HUES6 (cell line): Measurements from ENCODE around the gene SFMBT1.

Experiments
- H3K27ac ChIP-seq: 2 replicates; pipeline ENCODE4 v1.7.0; 2013; ENCODE audit warnings: low read depth, mild to moderate bottlenecking, low read length, inconsistent platforms
- H3K27me3 ChIP-seq: 2 replicates; pipeline ENCODE4 v1.6.1; 2013; ENCODE audit warnings: low read length; ENCODE audit not compliant: control insufficient read depth, insufficient read depth
- H3K36me3 ChIP-seq: 2 replicates; pipeline ENCODE4 v1.6.1; 2013; ENCODE audit warnings: low read length; ENCODE audit not compliant: control insufficient read depth, insufficient read depth
- H3K4me1 ChIP-seq: 2 replicates; pipeline ENCODE4 v1.6.1; 2013; ENCODE audit warnings: low read length; ENCODE audit not compliant: control insufficient read depth, insufficient read depth
- H3K4me3 ChIP-seq: 2 replicates; pipeline ENCODE4 v1.5.1; 2013; ENCODE audit warnings: low read depth, low read length
- H3K9ac ChIP-seq: one replicate; pipeline ENCODE4 v1.6.1; 2013; ENCODE audit warnings: mild to moderate bottlenecking, low read length
- H3K9me3 ChIP-seq: 2 replicates; pipeline ENCODE4 v1.6.1; 2013; ENCODE audit warnings: low read depth, low read length; ENCODE audit not compliant: control insufficient read depth, insufficient read depth

SFMBT1 gene

GRCh38 chr3:53080612-53081205 lies 34.8 kb upstream of the SFMBT1 start:
- Histone ChIP-seq H3K27ac (no peak overlapping the region), H3K4me3 (no peak overlapping the region), H3K9ac (no peak overlapping the region), H3K27me3 (no peaks in the 10 kb centered on the region), H3K36me3 (no peaks in the 10 kb centered on the region), H3K4me1 (no peaks in the 10 kb centered on the region), H3K9me3 (no peaks in the 10 kb centered on the region)

- Histone ChIP-seq H3K27ac (no peak overlapping the region), H3K36me3 (no peaks in the 10 kb centered on the region), H3K4me3 (no peak overlapping the region), H3K9me3 (no peaks in the 10 kb centered on the region), H3K9ac (no peak overlapping the region), H3K4me1 (no peaks in the 10 kb centered on the region), H3K27me3 (no peaks in the 10 kb centered on the region)
These were observed 34.1 kb upstream of the SFMBT1 start for GRCh38 chr3:53079791-53080555.

DNA sequence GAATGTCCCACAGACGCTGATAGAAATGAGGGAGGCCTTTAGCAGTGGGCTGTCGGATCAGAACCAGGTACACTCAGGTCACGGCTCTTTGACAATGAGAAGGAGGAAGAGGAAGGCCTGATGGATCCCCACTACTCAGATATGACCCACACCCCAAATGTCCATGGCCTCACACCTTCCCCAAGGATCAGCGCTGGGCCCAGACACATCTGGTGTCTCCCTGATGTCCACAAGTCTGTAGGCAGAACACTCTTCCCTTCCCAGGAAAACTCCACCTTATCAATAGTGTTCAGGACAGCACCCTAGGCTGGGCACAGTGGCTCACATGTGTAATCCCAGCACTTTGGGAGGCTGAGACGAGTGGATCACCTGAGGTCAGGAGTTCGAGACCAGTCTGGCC lies 33.3 kb upstream of the SFMBT1 start:
- Histone ChIP-seq H3K4me3 (no peak overlapping the region), H3K9me3 (no peaks in the 10 kb centered on the region), H3K36me3 (no peaks in the 10 kb centered on the region), H3K9ac (no peak overlapping the region), H3K4me1 (no peaks in the 10 kb centered on the region), H3K27me3 (no peaks in the 10 kb centered on the region), H3K27ac (no peak overlapping the region)

GRCh38 chr3:53078656-53079055 lies 32.8 kb upstream of the SFMBT1 start:
- H3K36me3 ChIP-seq: no peaks in the 10 kb centered on the region

DNA sequence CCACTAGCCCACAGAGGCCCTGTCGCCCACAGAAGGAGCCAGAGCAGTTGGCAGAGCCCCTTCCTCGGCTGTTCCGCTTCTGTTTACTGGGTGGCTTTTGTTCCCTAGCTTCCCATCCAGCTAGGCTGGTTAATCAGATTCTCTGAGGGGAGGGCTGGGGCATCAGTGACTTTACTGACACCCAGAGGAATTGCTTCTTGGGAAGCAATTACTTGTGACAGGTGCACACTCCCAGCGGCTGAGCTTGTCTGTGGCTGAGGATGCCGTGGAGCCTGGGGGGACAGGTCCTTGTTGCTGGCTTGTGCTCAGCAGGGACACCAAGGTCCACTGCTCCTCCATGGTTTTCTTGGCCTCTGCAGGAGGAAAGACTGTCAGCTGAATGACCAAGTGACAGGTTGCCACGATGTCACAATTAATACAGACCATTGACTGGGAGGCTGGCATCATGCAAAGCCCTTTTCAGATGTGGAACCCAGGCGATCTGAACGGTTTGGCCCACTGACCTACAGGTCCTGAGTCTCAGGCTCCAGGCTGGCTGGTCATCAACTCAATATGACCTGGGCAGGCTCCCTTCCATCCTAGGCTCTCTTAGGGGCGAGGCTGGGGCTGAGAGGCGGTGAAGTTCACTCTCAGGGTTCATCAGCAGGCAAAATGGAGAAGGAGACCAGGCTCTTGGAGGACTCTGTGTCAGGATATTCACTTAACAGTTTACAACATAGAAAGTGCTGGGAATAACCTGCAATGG lies 31.8 kb upstream of the SFMBT1 start:
- Histone ChIP-seq H3K9me3 (no peaks in the 10 kb centered on the region), H3K27ac (no peak overlapping the region), H3K4me3 (no peak overlapping the region), H3K9ac (no peak overlapping the region), H3K27me3 (no peaks in the 10 kb centered on the region), H3K4me1 (peaks cover 13% of the 10 kb centered on the region), H3K36me3 (no peaks in the 10 kb centered on the region)

More at GRCh38 chr3:53078656-53079055, 32.8 kb upstream of the SFMBT1 start:
- no peaks in the 10 kb centered on the region for H3K9me3 ChIP-seq
- H3K4me3 ChIP-seq: no peak overlapping the region
- no peak overlapping the region for H3K9ac ChIP-seq
- no peaks in the 10 kb centered on the region for H3K27me3 ChIP-seq
- H3K27ac ChIP-seq: no peak overlapping the region
- peaks cover 4% of the 10 kb centered on the region for H3K4me1 ChIP-seq

GRCh38 chr3:53075743-53076140 lies 29.9 kb upstream of the SFMBT1 start:
- no peak overlapping the region for H3K27ac ChIP-seq

DNA sequence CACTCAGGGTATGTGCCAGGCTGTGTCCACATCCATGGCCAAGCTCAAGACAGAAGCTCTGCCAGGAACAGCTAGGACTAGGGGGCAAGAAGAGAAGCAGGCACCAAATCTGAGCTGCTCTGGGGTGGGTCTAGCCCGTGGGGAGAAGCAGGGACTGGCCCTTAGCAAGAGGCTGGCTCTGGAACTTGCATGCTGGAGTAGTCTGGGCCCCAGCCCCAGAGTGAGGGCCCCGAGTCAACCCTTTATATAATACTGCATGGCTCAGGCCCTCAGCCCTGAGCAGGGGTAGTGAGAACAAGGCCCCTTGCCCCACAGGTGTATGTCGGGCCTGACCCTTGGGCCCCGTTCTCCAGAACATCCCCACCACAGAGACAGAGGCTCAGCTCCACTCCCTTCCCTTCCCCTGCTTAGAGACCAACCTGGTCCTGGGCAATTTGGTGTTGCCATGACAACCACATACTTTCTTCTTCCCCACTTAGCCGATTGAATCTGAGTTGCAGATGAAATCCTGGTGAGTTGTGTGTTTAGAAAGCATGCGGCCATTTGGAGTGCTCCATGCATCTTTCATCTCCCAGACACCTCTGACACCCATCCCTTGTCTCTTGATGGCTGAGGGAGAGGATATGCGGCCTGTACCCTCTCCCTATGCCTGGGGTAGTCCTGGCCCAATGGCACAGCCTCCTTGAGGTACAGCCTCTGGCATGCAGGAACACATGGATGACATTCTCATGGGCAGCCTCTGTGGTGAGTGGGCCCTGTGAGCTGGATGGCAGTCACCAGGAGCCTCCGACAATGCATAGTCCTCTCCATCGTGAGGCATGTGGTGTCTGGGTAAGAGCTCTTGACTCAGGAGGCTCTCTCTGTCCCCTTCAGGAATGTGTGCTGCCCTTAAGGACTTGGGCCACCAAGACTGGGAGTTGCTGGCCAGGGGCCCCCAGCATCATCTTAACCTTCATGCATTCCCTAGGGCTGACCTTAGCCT lies 29.2 kb upstream of the SFMBT1 start:
- H3K4me3 ChIP-seq: no peak overlapping the region
- H3K27me3 ChIP-seq: 0 out of 2 replicates have a peak, but pooled peaks cover 6% of the 10 kb centered on the region
- H3K9me3 ChIP-seq: no peaks in the 10 kb centered on the region
- H3K36me3 ChIP-seq: no peaks in the 10 kb centered on the region
- H3K27ac ChIP-seq: no peak overlapping the region
- peaks cover 19% of the 10 kb centered on the region for H3K4me1 ChIP-seq
- no peak overlapping the region for H3K9ac ChIP-seq

More at GRCh38 chr3:53075743-53076140, 29.9 kb upstream of the SFMBT1 start:
- H3K36me3 ChIP-seq: no peaks in the 10 kb centered on the region
- peaks cover 19% of the 10 kb centered on the region for H3K4me1 ChIP-seq
- no peak overlapping the region for H3K9ac ChIP-seq
- no peaks in the 10 kb centered on the region for H3K9me3 ChIP-seq
- H3K27me3 ChIP-seq: 0 out of 2 replicates have a peak, but pooled peaks cover 6% of the 10 kb centered on the region
- H3K4me3 ChIP-seq: no peak overlapping the region

GRCh38 chr3:53074366-53074696 lies 28.5 kb upstream of the SFMBT1 start:
- H3K4me3 ChIP-seq: no peak overlapping the region
- peaks cover 24% of the 10 kb centered on the region for H3K4me1 ChIP-seq
- H3K27me3 ChIP-seq: 0 out of 2 replicates have a peak, but pooled peaks cover 6% of the 10 kb centered on the region
- H3K9me3 ChIP-seq: no peaks in the 10 kb centered on the region
- H3K9ac ChIP-seq: no peak overlapping the region
- no peak overlapping the region for H3K27ac ChIP-seq
- H3K36me3 ChIP-seq: no peaks in the 10 kb centered on the region

- peak overlapping the region; percentile 27 for H3K9ac ChIP-seq
These were observed 27.9 kb upstream of the SFMBT1 start for GRCh38 chr3:53073553-53074365.

More at GRCh38 chr3:53073553-53074365, 27.9 kb upstream of the SFMBT1 start:
- Histone ChIP-seq H3K4me1 (peaks cover 24% of the 10 kb centered on the region), H3K36me3 (no peaks in the 10 kb centered on the region), H3K27me3 (0 out of 2 replicates have a peak, but pooled peaks cover 6% of the 10 kb centered on the region), H3K27ac (no peak overlapping the region), H3K4me3 (peak overlapping the region; percentile 2; the same call in 1 of the 2 replicates), H3K9me3 (no peaks in the 10 kb centered on the region)
